Measurements from ENCODE around the gene ZSCAN26.

DNA sequence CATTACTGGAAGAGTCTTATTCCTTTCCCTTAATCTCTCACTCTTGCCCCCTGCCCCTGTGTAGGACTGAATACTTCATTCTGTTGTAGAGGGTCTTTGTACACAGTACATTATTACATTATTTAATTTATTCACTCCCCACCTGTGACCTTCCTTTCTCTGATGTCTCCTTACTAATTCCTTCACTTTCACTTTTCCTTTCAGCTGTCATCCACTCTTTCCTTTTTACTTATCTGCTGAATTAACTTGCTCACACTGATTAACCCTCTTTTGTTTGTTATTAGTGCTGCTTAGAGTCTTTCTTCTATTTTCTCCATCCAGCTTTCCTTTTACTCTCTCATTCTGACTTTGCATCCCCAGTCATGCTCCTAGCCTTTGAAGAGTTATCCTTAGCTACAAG, 7.9 kb downstream of the ZSCAN26 start:
- TF ChIP-seq CTCF (IDR thresholded peaks at IDR 0.05) (no peak), EZH2 (IDR thresholded peaks at IDR 0.05; ENCODE audit: borderline replicate concordance, insufficient read depth, low read depth, low read length, poor library complexity, severe bottlenecking) (no peak)

Data from B cell (primary cell).